Esophagus muscularis mucosa (tissue), 2 donors: ENCODE results near the gene CTDP1.

Source experiments
- EP300 ChIP-seq: sonication (generic); formaldehyde crosslinking; IDR thresholded peaks from one replicate; pipeline ENCODE4 v1.6.1; 2017; ENCODE audit warnings: antibody characterized with exemption
- POLR2A ChIP-seq: fragments of 450-650 bp; IDR thresholded peaks from one replicate; pipeline ENCODE4 v1.6.1; 2017; ENCODE audit warnings: antibody characterized with exemption, moderate library complexity, mild to moderate bottlenecking, low read depth

GRCh38 chr18:79730804-79731203, 51.2 kb downstream of the CTDP1 start:
- TF ChIP-seq POLR2A = no peak
- no peak for TF ChIP-seq EP300
